Osteocyte (in vitro differentiated cells): Measurements from ENCODE around the gene TP63. TPM values are rescaled to one million over a fixed set of nuclear protein-coding genes. Genes with fewer than 3 reads are reported as not detected.

Experiments used
- DNase-seq: peaks from one replicate; pipeline ENCODE4 v3.0.0; 2021; ENCODE audit warnings: mixed read lengths; ENCODE audit not compliant: unreplicated experiment; ENCODE audit errors: extremely low spot score
- H3K27ac Mint-ChIP-seq: one replicate; pipeline ENCODE4 v1.8.0; 2021; ENCODE audit warnings: mild to moderate bottlenecking, mixed read lengths; ENCODE audit not compliant: unreplicated experiment
- H3K27me3 Mint-ChIP-seq: one replicate; pipeline ENCODE4 v1.8.0; 2021; ENCODE audit warnings: mixed read lengths; ENCODE audit not compliant: unreplicated experiment
- H3K36me3 Mint-ChIP-seq: one replicate; pipeline ENCODE4 v1.8.0; 2021; ENCODE audit warnings: mixed read lengths; ENCODE audit not compliant: unreplicated experiment
- H3K4me1 Mint-ChIP-seq: one replicate; pipeline ENCODE4 v1.8.0; 2021; ENCODE audit warnings: mixed read lengths; ENCODE audit not compliant: unreplicated experiment
- H3K4me3 Mint-ChIP-seq: one replicate; pipeline ENCODE4 v1.8.0; 2021; ENCODE audit warnings: mild to moderate bottlenecking, moderate library complexity, mixed read lengths; ENCODE audit not compliant: unreplicated experiment
- H3K9me3 Mint-ChIP-seq: one replicate; pipeline ENCODE4 v1.8.0; 2021; ENCODE audit warnings: mixed read lengths; ENCODE audit not compliant: unreplicated experiment
- CTCF ChIP-seq: fragments of 200-600 bp; sonication (generic); IDR thresholded peaks from 2 replicates; pipeline ENCODE4 v1.5.0; 2021; ENCODE audit warnings: antibody characterized with exemption, mild to moderate bottlenecking, moderate library complexity
- total RNA-seq: library from RNA; stranded (reverse); gene quantifications from 2 replicates; pipeline ENCODE4 v1.2.1, GENCODE V29; 2021

Gene TP63
- total RNA-seq, 1 donor from 2014 or later: 0.16 TPM

GRCh38 chr3:189632242-189632641, 1.1 kb downstream of the TP63 start:
- TF ChIP-seq CTCF: no peak
- no peaks in the 10 kb centered on the region for H3K36me3 Mint-ChIP-seq
- H3K4me3 Mint-ChIP-seq: no peak overlapping the region
- no peak overlapping the region for H3K27ac Mint-ChIP-seq
- no peaks in the 10 kb centered on the region for H3K27me3 Mint-ChIP-seq
- no peak for DNase-seq
- H3K4me1 Mint-ChIP-seq: peaks cover 20% of the 10 kb centered on the region
- no peaks in the 10 kb centered on the region for H3K9me3 Mint-ChIP-seq

GRCh38 chr3:189635339-189635738, 4.2 kb downstream of the TP63 start:
- no peak for TF ChIP-seq CTCF
- DNase-seq: no peak
- no peaks in the 10 kb centered on the region for H3K27me3 Mint-ChIP-seq
- H3K9me3 Mint-ChIP-seq: no peaks in the 10 kb centered on the region
- no peak overlapping the region for H3K27ac Mint-ChIP-seq
- peaks cover 10% of the 10 kb centered on the region for H3K4me1 Mint-ChIP-seq
- H3K4me3 Mint-ChIP-seq: no peak overlapping the region
- no peaks in the 10 kb centered on the region for H3K36me3 Mint-ChIP-seq

- Mint-ChIP-seq H3K4me3 (no peak overlapping the region), H3K27ac (no peak overlapping the region), H3K27me3 (no peaks in the 10 kb centered on the region), H3K9me3 (no peaks in the 10 kb centered on the region), H3K4me1 (peaks cover 4% of the 10 kb centered on the region), H3K36me3 (no peaks in the 10 kb centered on the region)
- no peak for TF ChIP-seq CTCF
- DNase-seq: no peak
Measured at GRCh38 chr3:189636048-189636447, 4.9 kb downstream of the TP63 start.

- Mint-ChIP-seq H3K9me3 (no peaks in the 10 kb centered on the region), H3K4me3 (no peak overlapping the region), H3K27me3 (no peaks in the 10 kb centered on the region), H3K4me1 (peaks cover 2% of the 10 kb centered on the region), H3K36me3 (no peaks in the 10 kb centered on the region), H3K27ac (no peak overlapping the region)
- DNase-seq: no peak
- no peak for TF ChIP-seq CTCF
Measured at GRCh38 chr3:189637750-189638149, 6.6 kb downstream of the TP63 start.

GRCh38 chr3:189638276-189639031, 7.3 kb downstream of the TP63 start:
- Mint-ChIP-seq H3K36me3 (no peaks in the 10 kb centered on the region), H3K27ac (no peak overlapping the region), H3K4me1 (peaks cover 2% of the 10 kb centered on the region), H3K9me3 (no peaks in the 10 kb centered on the region), H3K4me3 (no peak overlapping the region), H3K27me3 (no peaks in the 10 kb centered on the region)
- no peak for DNase-seq
- no peak for TF ChIP-seq CTCF
